NCI-H187 (cell line): ENCODE data around the gene COL5A3.
"Not testable (repeated sequence)": the region's sequence is repeated elsewhere in the genome, so short reads cannot be mapped to it uniquely, and the experiment has no call there.

ENCODE experiments used
- DNase-seq, 2 experiments: peaks; one replicate each; lab custom pipeline; 2025; lab: John Stamatoyannopoulos, UW

COL5A3 gene

DNA sequence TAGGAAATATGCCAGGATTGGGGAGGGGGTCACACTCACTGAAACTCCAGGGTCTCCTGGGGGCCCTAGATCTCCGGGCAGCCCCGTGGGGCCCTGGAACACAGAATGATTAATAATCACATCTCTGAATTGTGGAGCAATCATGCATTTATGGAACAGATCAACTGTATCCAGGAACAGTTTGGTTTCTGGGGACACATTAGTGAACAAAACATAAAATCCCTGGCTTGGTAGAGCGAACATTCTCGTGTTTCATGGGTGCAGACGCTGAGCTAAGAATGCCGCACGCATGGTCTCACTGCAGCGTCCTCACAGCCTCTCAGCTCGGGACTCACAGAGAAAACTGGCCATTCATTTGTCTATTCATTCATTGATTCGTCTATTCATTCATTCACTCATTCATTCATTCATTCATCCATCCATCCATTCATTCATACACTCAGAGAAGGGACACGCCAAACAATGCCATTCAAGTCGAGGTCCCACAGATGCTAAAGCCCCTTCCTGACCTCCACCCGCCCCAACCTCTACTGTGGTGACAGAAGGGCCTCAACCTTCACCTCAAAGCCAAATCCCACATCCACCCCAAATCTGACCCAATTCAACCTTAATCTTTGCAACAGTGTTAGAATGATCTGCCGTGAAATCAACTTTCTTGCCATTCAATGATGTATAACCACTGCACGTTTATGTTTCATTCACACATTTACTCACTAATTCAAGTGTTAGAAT lies 39.0 kb downstream of the COL5A3 start:
- no peak for DNase-seq

- DNase-seq: no peak
Observed at GRCh38 chr19:9970481-9970880, 39.8 kb downstream of the COL5A3 start.

GRCh38 chr19:9969688-9969975 lies 40.7 kb downstream of the COL5A3 start:
- no peak for DNase-seq

GRCh38 chr19:9968820-9969687 lies 41.2 kb downstream of the COL5A3 start:
- DNase-seq: no peak

DNA sequence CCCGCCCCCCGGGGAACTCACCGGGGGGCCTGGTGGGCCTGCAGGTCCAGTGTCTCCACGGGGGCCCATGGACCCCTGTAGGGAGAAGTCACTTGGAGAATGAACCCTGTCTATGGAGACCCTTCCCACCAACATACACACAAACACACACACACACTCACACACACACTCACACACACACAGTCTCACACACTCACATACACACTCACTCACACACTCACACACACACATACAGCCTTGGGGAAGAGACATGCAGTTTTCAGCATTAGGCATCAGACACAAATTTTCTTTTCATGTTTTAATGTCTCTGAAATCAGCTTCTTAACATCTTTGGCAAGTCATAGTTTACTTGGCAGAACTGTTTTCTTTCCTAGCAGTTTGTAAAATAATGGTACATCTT lies 43.0 kb downstream of the COL5A3 start:
- no peak for DNase-seq

DNA sequence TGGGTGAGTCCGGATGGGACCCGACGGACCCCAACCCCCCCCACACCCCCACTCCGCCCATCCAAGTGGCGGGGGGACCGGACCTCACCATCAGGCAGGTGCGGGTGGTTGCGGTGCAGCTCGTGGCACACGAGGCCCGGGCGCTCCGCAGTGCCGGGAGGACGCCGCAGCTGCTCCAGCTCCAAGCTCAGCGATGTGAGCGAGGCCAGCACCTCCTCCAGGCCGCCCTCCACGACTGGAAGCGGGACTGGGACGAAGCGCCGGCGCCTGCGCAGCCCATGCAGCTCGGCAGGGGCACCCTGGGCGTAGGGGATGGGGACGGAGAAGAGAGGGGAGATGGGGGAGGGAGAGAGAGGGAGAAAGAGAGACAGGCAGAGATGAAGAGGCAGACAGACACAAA lies 43.9 kb downstream of the COL5A3 start:
- no peak for DNase-seq

- DNase-seq: no peak
Observed at GRCh38 chr19:9966024-9966423, 44.3 kb downstream of the COL5A3 start.

GRCh38 chr19:9962623-9963290 lies 47.5 kb downstream of the COL5A3 start:
- DNase-seq: no peak

- DNase-seq: no peak
Observed at GRCh38 chr19:9961103-9961502, 49.2 kb downstream of the COL5A3 start.

DNA sequence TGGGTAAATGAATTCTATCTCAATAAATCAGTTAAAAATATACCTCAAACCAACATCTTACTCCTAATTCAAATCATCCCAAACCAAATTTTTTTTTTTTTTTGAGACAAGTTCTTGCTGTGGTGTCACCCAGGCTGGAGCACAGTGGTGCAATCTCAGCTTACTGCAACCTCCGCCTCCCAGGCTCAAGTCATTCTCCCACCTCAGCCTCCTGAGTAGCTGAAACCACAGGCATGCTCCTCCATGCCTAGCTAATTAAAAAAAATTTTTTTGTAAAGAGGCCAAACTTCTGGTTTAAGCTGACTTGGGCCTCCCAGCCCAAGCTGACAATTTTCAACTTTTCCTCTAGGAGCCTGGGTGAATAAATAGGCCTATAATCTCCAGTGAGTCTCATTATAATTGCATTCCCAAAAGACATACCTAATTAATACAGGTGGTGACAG lies 51.9 kb downstream of the COL5A3 start:
- DNase-seq: no peak

DNA sequence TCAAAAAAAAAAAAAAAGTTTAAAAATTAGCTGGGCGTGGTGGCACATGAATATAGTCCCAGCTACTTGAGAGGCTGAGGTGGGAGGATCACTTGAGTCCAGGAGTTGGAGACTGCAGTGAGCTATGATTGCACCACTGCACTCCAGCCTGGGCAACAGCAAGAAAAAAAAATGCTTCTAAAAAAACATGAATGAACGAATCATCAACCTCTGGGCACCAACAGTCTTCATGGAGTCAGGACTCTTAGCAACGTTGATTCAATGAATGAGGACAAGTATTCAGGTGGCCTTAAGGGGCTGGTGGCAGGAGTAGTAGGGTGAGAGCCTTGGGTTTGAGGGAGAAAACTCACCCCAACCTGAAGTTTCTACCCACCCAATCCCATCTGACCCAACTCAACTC lies 53.3 kb downstream of the COL5A3 start:
- no peak for DNase-seq

DNA sequence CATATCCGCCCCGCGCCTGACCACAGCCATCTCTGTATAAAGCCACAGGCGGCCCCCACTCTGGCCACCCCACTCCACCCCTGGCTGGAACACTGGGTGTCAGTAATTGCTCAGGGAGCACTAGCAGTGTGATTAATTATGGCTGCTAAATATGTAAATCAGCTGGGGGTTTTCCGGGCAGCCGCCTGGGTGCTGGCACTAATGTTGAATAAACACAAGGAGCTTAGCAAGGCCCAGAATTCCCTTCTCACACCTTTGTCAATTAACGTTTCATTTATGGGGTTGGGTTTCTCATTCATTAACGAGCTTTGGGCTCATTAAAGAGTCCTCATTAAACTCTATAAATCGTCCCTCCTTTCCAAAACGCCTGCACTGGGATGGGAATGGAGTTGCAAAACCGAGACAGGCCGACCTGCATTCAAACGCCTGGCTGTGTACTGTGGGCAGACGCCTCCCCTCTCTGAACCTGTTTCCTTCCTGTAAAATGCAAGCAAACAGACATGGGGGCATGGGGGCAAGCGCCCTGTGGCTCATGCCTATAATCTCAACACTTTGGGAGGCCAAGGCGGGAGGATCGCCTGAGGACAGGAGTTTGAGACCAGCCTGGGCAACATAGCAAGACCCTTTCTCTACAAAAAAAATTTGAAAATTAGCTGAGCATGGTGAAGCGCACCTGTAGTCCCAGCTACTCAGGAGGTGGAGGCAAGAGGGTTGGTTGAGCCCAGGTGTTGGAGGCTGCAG lies 56.3 kb downstream of the COL5A3 start:
- DNase-seq: no peak

GRCh38 chr19:9952276-9952675 lies 58.0 kb downstream of the COL5A3 start:
- no peak for DNase-seq

DNA sequence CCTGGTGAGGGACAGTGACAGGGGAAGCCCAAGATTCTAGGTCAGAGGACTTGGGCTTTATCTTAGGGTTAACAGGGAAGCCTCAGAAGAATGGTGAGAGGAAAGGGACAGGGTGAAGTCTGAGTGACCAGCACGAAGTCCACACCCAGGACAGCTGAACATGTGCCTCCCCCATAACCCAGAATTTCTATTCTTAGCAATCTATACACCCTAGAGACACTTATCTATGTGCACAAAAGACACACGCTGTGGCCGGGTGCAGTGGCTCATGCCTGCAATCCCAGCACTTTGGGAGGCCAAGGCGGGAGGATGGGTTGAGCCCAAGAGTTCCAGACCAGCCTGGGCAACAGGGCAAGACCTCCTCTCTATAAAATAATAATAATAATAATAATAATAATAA lies 62.9 kb downstream of the COL5A3 start:
- DNase-seq: no peak

DNA sequence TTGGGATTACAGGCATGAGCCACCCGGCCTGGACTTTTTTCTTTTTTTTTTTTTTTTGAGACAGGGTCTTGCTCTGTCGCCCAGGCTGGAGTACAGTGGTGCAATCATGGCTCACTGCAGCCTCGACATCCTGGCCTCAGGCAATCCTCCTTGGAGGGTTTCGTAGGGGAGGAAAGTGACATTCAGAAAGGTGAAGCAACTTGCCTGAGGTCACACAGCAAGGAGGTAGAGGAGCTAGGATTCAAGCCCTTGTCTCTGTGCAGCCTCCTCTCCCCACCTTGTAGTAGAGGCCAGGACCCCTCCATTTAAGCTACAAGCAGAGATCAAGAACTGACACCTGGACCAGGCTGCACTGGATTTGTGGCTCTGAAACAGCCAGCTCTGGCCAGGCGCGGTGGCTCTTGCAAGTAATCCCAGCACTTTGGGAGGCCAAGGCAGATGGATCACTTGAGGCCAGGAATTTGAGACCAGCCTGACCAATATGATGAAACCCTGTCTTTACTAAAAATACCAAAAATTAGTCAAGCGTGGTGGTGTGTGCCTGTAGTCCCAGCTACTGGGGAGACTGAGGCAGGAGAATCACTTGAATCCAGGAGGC lies 63.7 kb downstream of the COL5A3 start:
- DNase-seq: not testable (repeated sequence)

DNA sequence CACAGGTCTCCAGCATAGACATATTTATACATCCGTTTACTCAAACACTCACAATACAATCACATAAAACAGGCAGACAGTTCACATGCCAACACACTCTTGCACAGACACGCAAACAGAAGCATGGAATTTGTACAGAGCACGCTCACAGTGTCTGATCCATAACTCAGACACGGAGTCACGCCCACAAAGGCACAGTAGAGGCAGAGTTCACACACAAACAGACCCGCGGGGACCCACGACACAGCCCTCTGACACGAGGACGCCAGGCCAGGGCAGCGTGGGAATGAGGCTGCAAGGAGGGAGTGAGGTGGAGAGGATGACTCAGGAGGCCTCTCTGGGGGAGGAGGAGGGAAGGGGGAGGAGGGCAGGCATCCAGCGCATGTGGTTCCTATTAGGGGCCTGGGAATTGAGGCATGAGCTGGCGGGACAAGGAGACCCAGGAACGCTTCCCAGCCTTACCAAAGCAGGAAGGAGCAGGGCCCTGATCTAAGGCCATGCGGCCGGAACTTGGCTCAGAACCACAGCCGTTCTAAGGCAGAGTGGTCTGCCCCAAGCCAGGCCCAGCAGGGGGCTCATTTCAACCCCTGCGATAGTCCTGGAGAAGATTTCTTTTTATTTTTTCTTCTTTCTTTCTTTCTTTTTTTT lies 64.9 kb downstream of the COL5A3 start:
- DNase-seq: no peak

DNA sequence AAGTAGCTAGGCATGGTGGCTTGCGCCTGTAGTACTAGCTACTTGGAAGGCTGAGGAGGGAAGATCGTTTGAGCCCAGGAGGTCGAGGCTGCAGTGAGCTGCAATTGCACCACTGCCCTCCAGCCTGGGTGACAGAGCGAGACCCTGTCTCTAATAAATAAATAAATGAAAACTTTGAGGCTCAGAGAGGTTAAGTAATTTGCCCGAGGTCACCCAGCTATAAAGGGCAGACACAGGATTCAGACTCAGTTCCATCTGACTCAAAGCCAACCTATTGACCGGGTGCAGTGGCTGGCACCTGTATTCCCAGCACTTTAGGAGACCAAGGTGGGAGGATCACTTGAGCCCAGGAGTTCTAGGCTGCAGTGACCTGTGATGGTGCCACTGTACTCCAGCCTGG lies 66.6 kb downstream of the COL5A3 start:
- no peak for DNase-seq

DNA sequence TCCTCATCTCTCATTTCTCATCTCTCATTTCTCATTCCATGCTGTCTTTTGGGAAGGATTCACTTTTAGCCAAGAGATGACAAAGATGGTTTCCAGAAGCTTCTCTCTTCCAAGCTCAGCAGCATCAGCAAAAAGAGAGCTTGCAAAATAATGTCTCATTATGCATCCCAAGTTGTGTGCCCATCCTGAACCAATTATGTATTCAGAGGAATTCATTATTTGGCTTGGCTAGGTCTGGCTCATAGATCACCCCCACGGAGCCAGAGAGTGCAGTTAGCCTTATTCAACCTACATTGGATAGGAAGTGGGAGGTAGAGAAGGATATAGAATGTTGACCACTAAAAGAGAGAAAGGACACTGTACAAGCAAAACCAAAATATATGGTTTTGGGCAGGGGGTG lies 68.6 kb downstream of the COL5A3 start:
- DNase-seq: no peak

- no peak for DNase-seq
Observed at GRCh38 chr19:9941231-9941630, 69.1 kb downstream of the COL5A3 start.

DNA sequence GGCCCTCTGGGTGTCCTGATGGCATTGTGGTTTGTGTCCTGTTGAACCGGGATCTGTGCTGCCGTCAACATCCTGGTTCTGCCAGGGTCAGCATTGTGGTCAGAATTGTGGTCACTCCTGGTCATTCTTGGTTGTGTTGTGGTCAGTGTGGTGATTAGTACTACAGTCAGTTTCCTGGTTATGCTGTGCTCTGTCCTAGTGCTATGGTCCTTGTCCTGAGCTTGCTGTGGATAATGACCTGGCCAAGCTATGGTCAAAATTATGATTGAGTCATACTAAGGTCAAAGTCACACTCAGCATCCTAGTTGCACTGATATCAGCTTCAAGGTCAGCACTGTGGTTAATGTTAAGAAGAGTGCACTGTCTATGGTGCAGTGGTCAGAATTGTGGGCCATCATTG lies 69.5 kb downstream of the COL5A3 start:
- DNase-seq: no peak

GRCh38 chr19:9939301-9939913 lies 70.9 kb downstream of the COL5A3 start:
- DNase-seq: no peak
